ENCODE data around the gene RNF146. TPM values are rescaled to one million over a fixed set of nuclear protein-coding genes. Genes with fewer than 3 reads are reported as not detected.

RNF146 gene
- total and polyA plus RNA-seq, 2 experiments from 2014 or later = 24.2 to 43.7 TPM

DNA sequence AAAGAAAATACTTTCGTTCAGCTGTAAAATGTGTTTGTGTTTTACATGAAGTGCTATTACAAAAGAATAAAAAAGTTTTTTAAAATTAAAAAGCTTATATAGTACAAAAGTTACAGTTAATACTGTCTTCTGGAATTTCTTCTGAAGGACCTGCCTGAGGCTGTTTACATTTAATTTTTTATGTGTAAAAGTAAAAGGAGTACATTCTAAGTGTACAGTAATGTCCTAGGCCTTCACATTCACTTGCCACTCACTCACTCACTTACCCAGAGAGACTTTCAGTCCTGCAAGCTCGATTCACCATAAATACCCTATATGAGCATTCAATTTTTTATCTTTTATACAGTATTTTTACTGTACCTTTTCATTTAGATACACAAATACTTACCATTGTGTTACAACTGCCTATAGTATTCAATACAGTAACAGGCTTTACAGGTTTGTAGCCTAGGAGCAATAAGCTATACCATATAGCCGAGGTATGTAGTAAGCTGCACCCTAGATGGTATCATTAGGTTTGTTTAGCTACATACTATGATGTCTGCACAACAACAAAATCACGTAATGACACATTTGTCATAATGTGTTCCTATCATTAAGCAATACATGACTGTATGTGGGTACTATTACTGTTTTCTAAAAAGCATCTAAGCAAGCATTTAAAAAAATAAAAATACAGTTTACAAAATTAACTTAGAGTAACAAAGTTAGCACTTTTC is 33.0 kb downstream of the RNF146 start:
- Histone ChIP-seq H3F3A (replicated peaks; ENCODE audit: low read depth) (no peaks in the 10 kb centered on the region), H3K9me2 (ENCODE audit: insufficient read depth) (no peaks in the 10 kb centered on the region), H3K27me3 (ENCODE audit: insufficient read depth) (no peaks in the 10 kb centered on the region), H2AFZ (no peak overlapping the region), H4K20me1 (replicated peaks; ENCODE audit: insufficient read depth) (no peaks in the 10 kb centered on the region), H3K4me1 (ENCODE audit: insufficient read depth) (no peaks in the 10 kb centered on the region; the same call in 1 of the 2 replicates), H3K36me3 (ENCODE audit: insufficient read depth) (no peaks in the 10 kb centered on the region), H3K27ac (ENCODE audit: low read depth) (no peak overlapping the region), H3K4me3 (no peak overlapping the region), H3K4me2 (no peak overlapping the region), H3K79me2 (replicated peaks; ENCODE audit: insufficient read depth) (peaks cover 21% of the 10 kb centered on the region)
- H3K4me3 Mint-ChIP-seq = no peak overlapping the region
- ATAC-seq (no peak), DNase-seq (ENCODE audit: low spot score) (no peak)
- TF ChIP-seq, protein P1, sequence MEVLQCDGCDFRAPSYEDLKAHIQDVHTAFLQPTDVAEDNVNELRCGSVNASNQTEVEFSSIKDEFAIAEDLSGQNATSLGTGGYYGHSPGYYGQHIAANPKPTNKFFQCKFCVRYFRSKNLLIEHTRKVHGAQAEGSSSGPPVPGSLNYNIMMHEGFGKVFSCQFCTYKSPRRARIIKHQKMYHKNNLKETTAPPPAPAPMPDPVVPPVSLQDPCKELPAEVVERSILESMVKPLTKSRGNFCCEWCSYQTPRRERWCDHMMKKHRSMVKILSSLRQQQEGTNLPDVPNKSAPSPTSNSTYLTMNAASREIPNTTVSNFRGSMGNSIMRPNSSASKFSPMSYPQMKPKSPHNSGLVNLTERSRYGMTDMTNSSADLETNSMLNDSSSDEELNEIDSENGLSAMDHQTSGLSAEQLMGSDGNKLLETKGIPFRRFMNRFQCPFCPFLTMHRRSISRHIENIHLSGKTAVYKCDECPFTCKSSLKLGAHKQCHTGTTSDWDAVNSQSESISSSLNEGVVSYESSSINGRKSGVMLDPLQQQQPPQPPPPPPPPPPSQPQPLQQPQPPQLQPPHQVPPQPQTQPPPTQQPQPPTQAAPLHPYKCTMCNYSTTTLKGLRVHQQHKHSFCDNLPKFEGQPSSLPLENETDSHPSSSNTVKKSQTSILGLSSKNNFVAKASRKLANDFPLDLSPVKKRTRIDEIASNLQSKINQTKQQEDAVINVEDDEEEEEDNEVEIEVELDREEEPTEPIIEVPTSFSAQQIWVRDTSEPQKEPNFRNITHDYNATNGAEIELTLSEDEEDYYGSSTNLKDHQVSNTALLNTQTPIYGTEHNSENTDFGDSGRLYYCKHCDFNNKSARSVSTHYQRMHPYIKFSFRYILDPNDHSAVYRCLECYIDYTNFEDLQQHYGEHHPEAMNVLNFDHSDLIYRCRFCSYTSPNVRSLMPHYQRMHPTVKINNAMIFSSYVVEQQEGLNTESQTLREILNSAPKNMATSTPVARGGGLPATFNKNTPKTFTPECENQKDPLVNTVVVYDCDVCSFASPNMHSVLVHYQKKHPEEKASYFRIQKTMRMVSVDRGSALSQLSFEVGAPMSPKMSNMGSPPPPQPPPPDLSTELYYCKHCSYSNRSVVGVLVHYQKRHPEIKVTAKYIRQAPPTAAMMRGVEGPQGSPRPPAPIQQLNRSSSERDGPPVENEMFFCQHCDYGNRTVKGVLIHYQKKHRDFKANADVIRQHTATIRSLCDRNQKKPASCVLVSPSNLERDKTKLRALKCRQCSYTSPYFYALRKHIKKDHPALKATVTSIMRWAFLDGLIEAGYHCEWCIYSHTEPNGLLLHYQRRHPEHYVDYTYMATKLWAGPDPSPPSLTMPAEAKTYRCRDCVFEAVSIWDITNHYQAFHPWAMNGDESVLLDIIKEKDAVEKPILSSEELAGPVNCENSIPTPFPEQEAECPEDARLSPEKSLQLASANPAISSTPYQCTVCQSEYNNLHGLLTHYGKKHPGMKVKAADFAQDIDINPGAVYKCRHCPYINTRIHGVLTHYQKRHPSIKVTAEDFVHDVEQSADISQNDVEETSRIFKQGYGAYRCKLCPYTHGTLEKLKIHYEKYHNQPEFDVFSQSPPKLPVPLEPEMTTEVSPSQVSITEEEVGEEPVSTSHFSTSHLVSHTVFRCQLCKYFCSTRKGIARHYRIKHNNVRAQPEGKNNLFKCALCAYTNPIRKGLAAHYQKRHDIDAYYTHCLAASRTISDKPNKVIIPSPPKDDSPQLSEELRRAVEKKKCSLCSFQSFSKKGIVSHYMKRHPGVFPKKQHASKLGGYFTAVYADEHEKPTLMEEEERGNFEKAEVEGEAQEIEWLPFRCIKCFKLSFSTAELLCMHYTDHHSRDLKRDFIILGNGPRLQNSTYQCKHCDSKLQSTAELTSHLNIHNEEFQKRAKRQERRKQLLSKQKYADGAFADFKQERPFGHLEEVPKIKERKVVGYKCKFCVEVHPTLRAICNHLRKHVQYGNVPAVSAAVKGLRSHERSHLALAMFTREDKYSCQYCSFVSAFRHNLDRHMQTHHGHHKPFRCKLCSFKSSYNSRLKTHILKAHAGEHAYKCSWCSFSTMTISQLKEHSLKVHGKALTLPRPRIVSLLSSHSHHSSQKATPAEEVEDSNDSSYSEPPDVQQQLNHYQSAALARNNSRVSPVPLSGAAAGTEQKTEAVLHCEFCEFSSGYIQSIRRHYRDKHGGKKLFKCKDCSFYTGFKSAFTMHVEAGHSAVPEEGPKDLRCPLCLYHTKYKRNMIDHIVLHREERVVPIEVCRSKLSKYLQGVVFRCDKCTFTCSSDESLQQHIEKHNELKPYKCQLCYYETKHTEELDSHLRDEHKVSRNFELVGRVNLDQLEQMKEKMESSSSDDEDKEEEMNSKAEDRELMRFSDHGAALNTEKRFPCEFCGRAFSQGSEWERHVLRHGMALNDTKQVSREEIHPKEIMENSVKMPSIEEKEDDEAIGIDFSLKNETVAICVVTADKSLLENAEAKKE (CRISPR knock-in tag; IDR thresholded peaks at IDR 0.05) = no peak
- TF ChIP-seq, protein P2, sequence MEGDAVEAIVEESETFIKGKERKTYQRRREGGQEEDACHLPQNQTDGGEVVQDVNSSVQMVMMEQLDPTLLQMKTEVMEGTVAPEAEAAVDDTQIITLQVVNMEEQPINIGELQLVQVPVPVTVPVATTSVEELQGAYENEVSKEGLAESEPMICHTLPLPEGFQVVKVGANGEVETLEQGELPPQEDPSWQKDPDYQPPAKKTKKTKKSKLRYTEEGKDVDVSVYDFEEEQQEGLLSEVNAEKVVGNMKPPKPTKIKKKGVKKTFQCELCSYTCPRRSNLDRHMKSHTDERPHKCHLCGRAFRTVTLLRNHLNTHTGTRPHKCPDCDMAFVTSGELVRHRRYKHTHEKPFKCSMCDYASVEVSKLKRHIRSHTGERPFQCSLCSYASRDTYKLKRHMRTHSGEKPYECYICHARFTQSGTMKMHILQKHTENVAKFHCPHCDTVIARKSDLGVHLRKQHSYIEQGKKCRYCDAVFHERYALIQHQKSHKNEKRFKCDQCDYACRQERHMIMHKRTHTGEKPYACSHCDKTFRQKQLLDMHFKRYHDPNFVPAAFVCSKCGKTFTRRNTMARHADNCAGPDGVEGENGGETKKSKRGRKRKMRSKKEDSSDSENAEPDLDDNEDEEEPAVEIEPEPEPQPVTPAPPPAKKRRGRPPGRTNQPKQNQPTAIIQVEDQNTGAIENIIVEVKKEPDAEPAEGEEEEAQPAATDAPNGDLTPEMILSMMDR (conservative IDR thresholded peaks at IDR 0.05; ENCODE audit: low read depth in 2 of 2) = no peak
- TF ChIP-seq EZH2phosphoT487 (IDR thresholded peaks at IDR 0.05; ENCODE audit: unreplicated experiment) (no peak), STAT1 (IDR thresholded peaks at IDR 0.05; ENCODE audit: unreplicated experiment) (no peak), CREB1 (CRISPR knock-in tag; IDR thresholded peaks at IDR 0.05; ENCODE audit: low read depth) (no peak), NANOG (IDR thresholded peaks at IDR 0.05; ENCODE audit: borderline replicate concordance) (no peak), JUNB (IDR thresholded peaks at IDR 0.05; ENCODE audit: unreplicated experiment) (no peak)
- H3K27me3 Mint-ChIP-seq (ENCODE audit: insufficient read depth, low read depth, poor library complexity) = no peaks in the 10 kb centered on the region
- peaks cover 7% of the 10 kb centered on the region; the same call in 2 of the 3 replicates for H3K4me1 Mint-ChIP-seq
- peaks cover 9% of the 10 kb centered on the region; the same call in 2 of the 3 replicates for H3K9me3 Mint-ChIP-seq
- no peak overlapping the region for H3K27ac Mint-ChIP-seq
- peaks cover 37% of the 10 kb centered on the region for H3K36me3 Mint-ChIP-seq (ENCODE audit: low read depth)
